ENCODE data around the gene JPH4.

Gene JPH4

DNA sequence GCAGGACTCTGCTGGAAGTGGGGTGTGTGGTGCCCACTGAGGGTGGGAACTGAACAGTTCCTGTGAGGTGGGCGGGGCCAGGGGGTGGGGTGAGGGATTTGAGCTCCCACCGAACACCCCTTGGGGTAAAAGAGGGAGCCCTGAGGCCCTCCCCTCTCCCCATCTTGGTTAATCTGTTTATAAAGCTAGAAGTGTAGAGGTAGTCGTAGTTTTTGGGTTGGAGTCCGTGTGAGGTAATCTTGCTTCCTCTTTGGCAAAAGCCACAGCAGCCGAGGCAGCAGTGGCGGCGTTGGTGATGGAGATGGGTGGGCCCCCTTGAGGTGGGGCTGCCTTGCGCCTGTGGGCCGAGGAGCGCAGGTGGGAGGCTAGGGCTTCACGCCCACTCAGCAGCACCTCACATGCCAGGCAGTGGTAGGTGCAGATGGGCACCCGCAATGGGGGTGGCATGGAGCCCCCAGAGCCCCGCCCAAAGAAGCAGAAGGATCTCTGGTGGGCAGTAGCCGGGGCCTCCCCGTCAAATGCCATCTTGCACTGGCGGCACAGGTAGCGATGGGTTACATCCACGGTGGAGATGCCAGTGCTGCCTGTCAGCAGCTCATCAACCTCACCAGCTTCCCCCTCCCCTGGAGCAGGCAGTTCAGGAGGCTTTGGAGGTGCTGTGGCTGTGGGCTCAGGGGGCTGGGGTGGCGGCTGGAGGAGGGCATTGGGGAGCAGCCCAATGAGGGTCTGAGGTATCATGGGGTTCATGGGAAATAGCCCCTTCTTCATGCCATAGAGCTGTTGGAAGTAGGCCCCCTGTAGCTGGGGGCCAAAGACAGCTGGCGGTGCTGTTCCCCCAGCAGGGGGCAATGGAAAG is 56.6 kb downstream of the JPH4 start:
- no peak overlapping the region for H3K27ac ChIP-seq

DNA sequence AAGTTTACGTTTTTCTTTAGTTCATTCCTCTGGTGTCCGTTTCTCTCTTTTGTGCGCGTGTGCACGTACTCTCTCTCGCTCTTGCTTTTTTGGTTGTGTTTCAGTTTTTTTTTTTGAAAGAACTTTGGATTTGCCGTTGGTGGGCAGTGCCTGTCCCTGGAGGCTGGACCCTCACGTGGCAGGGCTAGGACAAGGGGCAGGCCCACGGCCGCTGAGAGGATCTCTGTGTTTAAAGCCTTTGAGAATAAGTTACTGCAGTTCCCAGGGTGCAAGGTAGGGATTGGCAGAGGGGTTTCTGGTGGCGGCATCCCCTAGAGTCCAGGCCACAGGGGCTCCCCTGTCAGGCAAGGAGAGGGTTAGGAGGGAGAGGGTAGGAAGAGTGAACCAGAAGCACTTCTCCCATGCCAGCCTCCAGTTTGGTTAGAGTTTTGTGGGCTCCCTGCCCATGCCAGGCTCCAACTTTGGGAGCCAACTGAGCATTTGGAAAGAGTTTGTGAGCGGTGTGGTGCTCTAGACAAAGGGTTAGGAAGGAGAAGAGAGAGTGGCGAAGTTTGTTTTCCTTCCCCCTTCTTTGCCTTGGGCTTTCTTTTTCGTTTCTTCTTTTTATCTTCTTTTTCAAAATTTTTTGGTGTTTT is 57.6 kb downstream of the JPH4 start:
- H3K4me3 ChIP-seq, result no peak overlapping the region
- no peak overlapping the region for H3K4me2 ChIP-seq
- no peaks in the 10 kb centered on the region for H3K27me3 ChIP-seq
- H3K4me1 ChIP-seq, result 0 out of 2 replicates have a peak, but pooled peaks cover 9% of the 10 kb centered on the region
- peaks cover 33% of the 10 kb centered on the region for H3K36me3 ChIP-seq
- H3K27ac ChIP-seq, result no peak overlapping the region
- H3K9ac ChIP-seq, result no peak overlapping the region
- H3K9me3 ChIP-seq, result no peaks in the 10 kb centered on the region
- no peak for TF ChIP-seq Cebpa-rat (IDR thresholded peaks at IDR 0.05)
- H4K20me1 ChIP-seq, result no peaks in the 10 kb centered on the region

More for the DNA sequence above, 56.6 kb downstream of the JPH4 start:
- Histone ChIP-seq H4K20me1 (no peaks in the 10 kb centered on the region), H3K9ac (no peak overlapping the region), H3K36me3 (peaks cover 43% of the 10 kb centered on the region), H3K4me3 (no peak overlapping the region), H3K27me3 (no peaks in the 10 kb centered on the region), H3K4me1 (0 out of 2 replicates have a peak, but pooled peaks cover 9% of the 10 kb centered on the region), H3K4me2 (no peak overlapping the region), H3K9me3 (no peaks in the 10 kb centered on the region)
- no peak for TF ChIP-seq Cebpa-rat (IDR thresholded peaks at IDR 0.05)

DNA sequence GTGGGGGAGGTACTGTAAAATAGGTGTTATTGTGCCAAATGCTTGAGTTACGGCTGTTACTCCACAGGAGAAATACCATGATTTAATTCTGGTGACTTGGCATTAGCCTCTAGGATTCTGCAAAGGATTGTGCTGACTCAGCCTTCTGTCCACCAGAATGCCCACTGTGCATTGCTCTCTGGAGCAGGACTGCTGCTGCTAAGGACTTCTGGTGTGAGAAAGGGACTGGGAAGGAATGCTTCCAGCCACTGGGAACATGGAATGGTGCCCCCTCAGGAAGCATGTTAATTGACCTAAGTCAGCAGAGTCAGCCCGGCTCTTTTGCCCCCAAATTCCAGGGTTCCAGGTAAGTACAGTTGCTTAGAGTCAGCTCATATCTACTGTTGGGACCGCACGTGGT is 59.9 kb downstream of the JPH4 start:
- Histone ChIP-seq H3K4me1 (0 out of 2 replicates have a peak, but pooled peaks cover 9% of the 10 kb centered on the region), H3K27ac (no peak overlapping the region), H3K9ac (no peak overlapping the region), H3K9me3 (no peaks in the 10 kb centered on the region), H3K27me3 (no peaks in the 10 kb centered on the region), H4K20me1 (no peaks in the 10 kb centered on the region), H3K36me3 (peaks cover 17% of the 10 kb centered on the region; the same call in 1 of the 2 replicates), H3K4me3 (no peak overlapping the region), H3K4me2 (no peak overlapping the region)
- no peak for TF ChIP-seq Cebpa-rat (IDR thresholded peaks at IDR 0.05)
